Adrenal gland (tissue), 12 donors: ENCODE measurements around the gene KLHL29. TPM values are rescaled to one million over a fixed set of nuclear protein-coding genes. Genes with fewer than 3 reads are reported as not detected.
"Not testable (repeated sequence)": the region's sequence is repeated elsewhere in the genome, so short reads cannot be mapped to it uniquely, and the experiment has no call there.

Experiments
- DNase-seq, 7 donors: peaks; one replicate each; pipeline ENCODE4 v3.0.0-alpha.2; 2019 to 2020
- H3K27ac ChIP-seq, 5 donors: fragments of 200-600 bp; sonication (generic) in 4 of 5; 1 replicate in 3 of 5; 2 replicates in 2 of 5; pipeline versions ENCODE4 v1.5.1 to v1.8.0; 2016 to 2020; ENCODE audit warnings: mild to moderate bottlenecking in 1 of 5
- H3K27me3 ChIP-seq: fragments of 200-600 bp; 2 replicates; pipeline ENCODE4 v1.8.0; 2021
- H3K36me3 ChIP-seq, 2 donors: fragments of 200-600 bp; replicated peaks in 1 of 2; 1 replicate in 1 of 2; 2 replicates in 1 of 2; pipeline versions ENCODE4 v1.5.1 to v1.8.0; 2018 to 2022
- H3K4me1 ChIP-seq, 2 donors: fragments of 200-600 bp; replicated peaks in 1 of 2; 1 replicate in 1 of 2; 2 replicates in 1 of 2; pipeline versions ENCODE4 v1.5.1 to v1.8.0; 2018 to 2021
- H3K4me3 ChIP-seq, 4 donors: fragments of 200-600 bp; sonication (generic) in 3 of 4; one replicate each; pipeline ENCODE4 v1.5.1; 2016 to 2018
- H3K9me3 ChIP-seq, 3 donors: fragments of 200-600 bp; sonication (generic) in 1 of 3; replicated peaks in 1 of 3; 1 replicate in 2 of 3; 2 replicates in 1 of 3; pipeline versions ENCODE4 v1.5.1 to v1.8.0; 2016 to 2021
- POLR2A ChIP-seq, 2 donors: fragments of 450-650 bp; IDR thresholded peaks; one replicate each; pipeline ENCODE4 v1.6.1; 2017; ENCODE audit warnings: antibody characterized with exemption in 2 of 2, mild to moderate bottlenecking in 2 of 2, moderate library complexity in 1 of 2
- WGBS, 4 donors: extraction: QIAGEN DNeasy Blood & Tissue Kit in 2 of 4; methylation state at CpG; one replicate each; pipeline versions ENCODE4 v1.1.5 to v1.1.7; 2013 to 2017; 5-methylcytosine and 5-hydroxymethylcytosine counted together
- intact Hi-C, 2 donors: fragments of 100-400 bp; cut with DNase I; formaldehyde crosslinking; loops; one replicate each; pipeline versions ENCODE4 v1.14.1 to v1.15.0; 2022 to 2023
- polyA plus RNA-seq, 3 donors: library from polyadenylated mRNA; stranded (reverse); fragments of 200-250 nt in 2 of 3; fragments of 350-450 nt in 1 of 3; fragmentation: Illumina TruSeq in 1 of 3; extraction: RNeasy Lipid Tissue Mini Kit (QIAGEN cat#74804) in 1 of 3; gene quantifications; one replicate each; pipeline ENCODE4 v1.2.3, GENCODE V29; 2013 to 2014
- total RNA-seq, 9 donors: library from RNA; depleted of rRNA in 4 of 9; stranded (reverse); fragments of >200 nt in 4 of 9; fragments of 120-200 nt in 1 of 9; fragmentation: NEBNext Ultra II Directional in 1 of 9; extraction: Animal tissue kit (Norgen Biotek cat#: 25700) in 1 of 9; gene quantifications; one replicate each; pipeline versions ENCODE4 v1.1.0 to v1.2.4, GENCODE V29; 2013 to 2023
- TF ChIP-seq, protein P1 (sequence below), 6 experiments: fragments of 450-650 bp in 4 of 6; fragments of 200-600 bp in 2 of 6; sonication (generic) in 1 of 6; IDR thresholded peaks; 1 replicate in 5 of 6; 2 replicates in 1 of 6; pipeline versions ENCODE4 v1.5.1 to v1.8.0; 2016 to 2021; ENCODE audit warnings: antibody characterized with exemption in 6 of 6, mild to moderate bottlenecking in 2 of 6, moderate library complexity in 1 of 6
- donor health status: healthy with polysubstance abuse.
- donor health status: Bipolar disorder and iron deficiency.
- donor health status: DM: yes; HTN: yes; CAD: no.
- donor health status: DM: no; HTN: no; CAD: no.
- donor health status: DM: no; HTN: no; CAD: no.
- donor health status: DM: yes; HTN: yes; CAD: no.

Gene KLHL29
- total and polyA plus RNA-seq, 12 donors: 1.9 to 24.5 (median 15.7) TPM

- H3K9me3 ChIP-seq: no peaks in the 10 kb centered on the region
- intact Hi-C loops: no loop called here
- WGBS, 4 donors: 69 to 86% (median 77%) methylated on average over 3 of the region's 3 CpGs
- DNase-seq: no peak
- H3K27ac ChIP-seq: no peak overlapping the region
- TF ChIP-seq, protein P1, sequence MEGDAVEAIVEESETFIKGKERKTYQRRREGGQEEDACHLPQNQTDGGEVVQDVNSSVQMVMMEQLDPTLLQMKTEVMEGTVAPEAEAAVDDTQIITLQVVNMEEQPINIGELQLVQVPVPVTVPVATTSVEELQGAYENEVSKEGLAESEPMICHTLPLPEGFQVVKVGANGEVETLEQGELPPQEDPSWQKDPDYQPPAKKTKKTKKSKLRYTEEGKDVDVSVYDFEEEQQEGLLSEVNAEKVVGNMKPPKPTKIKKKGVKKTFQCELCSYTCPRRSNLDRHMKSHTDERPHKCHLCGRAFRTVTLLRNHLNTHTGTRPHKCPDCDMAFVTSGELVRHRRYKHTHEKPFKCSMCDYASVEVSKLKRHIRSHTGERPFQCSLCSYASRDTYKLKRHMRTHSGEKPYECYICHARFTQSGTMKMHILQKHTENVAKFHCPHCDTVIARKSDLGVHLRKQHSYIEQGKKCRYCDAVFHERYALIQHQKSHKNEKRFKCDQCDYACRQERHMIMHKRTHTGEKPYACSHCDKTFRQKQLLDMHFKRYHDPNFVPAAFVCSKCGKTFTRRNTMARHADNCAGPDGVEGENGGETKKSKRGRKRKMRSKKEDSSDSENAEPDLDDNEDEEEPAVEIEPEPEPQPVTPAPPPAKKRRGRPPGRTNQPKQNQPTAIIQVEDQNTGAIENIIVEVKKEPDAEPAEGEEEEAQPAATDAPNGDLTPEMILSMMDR (IDR thresholded peaks at IDR 0.05): no peak
- no peak for TF ChIP-seq POLR2A (IDR thresholded peaks at IDR 0.05)
- no peaks in the 10 kb centered on the region for H3K27me3 ChIP-seq
- H3K4me1 ChIP-seq: no peaks in the 10 kb centered on the region
- H3K4me3 ChIP-seq: no peak overlapping the region
- no peaks in the 10 kb centered on the region for H3K36me3 ChIP-seq
These were observed 349.4 kb downstream of the KLHL29 start for GRCh38 chr2:23734416-23734815.

GRCh38 chr2:23736783-23737182, 351.8 kb downstream of the KLHL29 start:
- H3K9me3 ChIP-seq, H3K4me3 ChIP-seq, H3K27ac ChIP-seq, H3K36me3 ChIP-seq, intact Hi-C loops, DNase-seq, H3K27me3 ChIP-seq, H3K4me1 ChIP-seq: not testable (repeated sequence)
- 92 to 98% (median 96%) methylated on average over 3 to 9 of the region's 9 CpGs for WGBS, 4 donors

DNA sequence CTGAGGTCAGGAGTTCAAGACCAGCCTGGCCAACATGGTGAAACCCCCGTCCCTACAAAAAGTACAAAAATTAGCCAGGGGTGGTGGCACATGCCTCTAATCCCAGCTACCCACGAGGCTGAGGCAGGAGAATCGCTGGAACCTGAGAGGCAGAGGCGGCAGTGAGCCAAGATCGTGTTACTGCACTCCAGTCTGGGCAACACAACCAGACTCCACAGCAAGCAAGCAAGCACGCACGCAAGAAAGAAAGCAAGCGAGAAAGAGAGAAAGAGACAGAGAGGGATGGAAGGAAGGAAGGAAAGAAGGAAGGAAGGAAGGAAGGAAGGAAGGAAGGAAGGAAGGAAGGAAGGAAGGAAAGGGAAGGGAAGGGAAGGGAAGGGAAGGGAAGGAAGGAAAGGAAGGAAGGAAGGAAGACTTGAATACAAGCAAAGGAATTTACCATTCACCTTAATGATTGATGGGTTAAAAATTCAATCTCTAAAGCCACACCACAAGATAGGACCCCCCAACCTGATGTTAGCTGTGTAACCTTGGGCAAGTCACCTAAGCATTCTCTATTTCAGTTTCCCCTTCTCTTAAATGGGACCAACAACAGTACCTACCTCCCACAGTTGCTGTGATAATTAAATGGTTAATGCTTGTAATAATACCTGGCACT, 360.2 kb downstream of the KLHL29 start:
- TF ChIP-seq, protein P1 (IDR thresholded peaks at IDR 0.05): no peak
- no peak for TF ChIP-seq POLR2A (IDR thresholded peaks at IDR 0.05)
- H3K9me3 ChIP-seq: no peaks in the 10 kb centered on the region
- DNase-seq: no peak
- H3K4me3 ChIP-seq: no peak overlapping the region
- H3K27ac ChIP-seq: no peak overlapping the region
- intact Hi-C loops: no loop called here
- H3K27me3 ChIP-seq: no peaks in the 10 kb centered on the region
- no peaks in the 10 kb centered on the region for H3K36me3 ChIP-seq
- peaks cover 9 to 11% of the 10 kb centered on the region in 2 donors for H3K4me1 ChIP-seq
- 91 to 94% (median 92%) methylated on average over 8 of the region's 8 CpGs for WGBS, 4 donors

GRCh38 chr2:23745726-23746105, 360.7 kb downstream of the KLHL29 start:
- Histone ChIP-seq H3K27me3 (no peaks in the 10 kb centered on the region), H3K4me3 (no peak overlapping the region), H3K36me3 (no peaks in the 10 kb centered on the region), H3K27ac (peak overlapping the region in 1 of 5 donors; percentile 57), H3K4me1 (peaks cover 9 to 11% of the 10 kb centered on the region in 2 donors), H3K9me3 (no peaks in the 10 kb centered on the region)
- TF ChIP-seq POLR2A (IDR thresholded peaks at IDR 0.05): no peak
- TF ChIP-seq, protein P1 (IDR thresholded peaks at IDR 0.05): no peak
- intact Hi-C loops: no loop called here
- peak; percentile 27 to 77 (median 50) for DNase-seq
